Fibroblast of lung (primary cell): ENCODE data around the gene FNBP1L. TPM values are rescaled to one million over a fixed set of nuclear protein-coding genes. Genes with fewer than 3 reads are reported as not detected.

ENCODE experiments used
- DNase-seq, 2 donors: peaks; one replicate each; pipeline versions ENCODE4 v3.0.0 to v3.0.0-alpha.2; 2010; ENCODE audit warnings: low read depth in 2 of 2
- H2AFZ ChIP-seq: 2 replicates; pipeline ENCODE4 v1.5.1; 2012; ENCODE audit warnings: low read length, control low read depth, inconsistent platforms
- H3K27ac ChIP-seq: 2 replicates; pipeline ENCODE4 v1.5.1; 2011; ENCODE audit warnings: low read length, control low read depth; ENCODE audit not compliant: insufficient read depth
- H3K27me3 ChIP-seq: 2 replicates; pipeline ENCODE4 v1.5.1; 2011; ENCODE audit warnings: mild to moderate bottlenecking, low read length; ENCODE audit not compliant: control insufficient read depth, insufficient read depth
- H3K36me3 ChIP-seq: 2 replicates; pipeline ENCODE4 v1.5.1; 2011; ENCODE audit warnings: low read length; ENCODE audit not compliant: control insufficient read depth, insufficient read depth
- H3K4me1 ChIP-seq: 2 replicates; pipeline ENCODE4 v1.5.1; 2011; ENCODE audit warnings: low read length; ENCODE audit not compliant: control insufficient read depth, insufficient read depth; ENCODE audit errors: extremely low read depth
- H3K4me2 ChIP-seq: 2 replicates; pipeline ENCODE4 v1.5.1; 2011; ENCODE audit warnings: low read length, control low read depth; ENCODE audit not compliant: insufficient read depth; ENCODE audit errors: extremely low read depth
- H3K4me3 ChIP-seq, 4 experiments: fragments of 200-600 bp in 1 of 4; sonication (generic) in 1 of 4; replicated peaks in 1 of 4; 2 replicates each; pipeline ENCODE4 v1.5.1; 2011 to 2016; ENCODE audit warnings: low read length in 4 of 4, low read depth in 3 of 4, mild to moderate bottlenecking in 3 of 4, control low read depth in 2 of 4, inconsistent platforms in 1 of 4, mixed read lengths in 1 of 4; ENCODE audit not compliant: insufficient read depth in 1 of 4; ENCODE audit errors: control extremely low read depth in 1 of 4
- H3K79me2 ChIP-seq: 2 replicates; pipeline ENCODE4 v1.5.1; 2012; ENCODE audit warnings: mild to moderate bottlenecking, low read length, inconsistent platforms; ENCODE audit not compliant: control insufficient read depth, insufficient read depth
- H3K9ac ChIP-seq: 2 replicates; pipeline ENCODE4 v1.5.1; 2011; ENCODE audit warnings: mild to moderate bottlenecking, low read length, control low read depth; ENCODE audit not compliant: insufficient read depth
- H3K9me3 ChIP-seq: 2 replicates; pipeline ENCODE4 v1.5.1; 2012; ENCODE audit warnings: low read depth, low read length; ENCODE audit not compliant: control insufficient read depth, insufficient read depth
- H4K20me1 ChIP-seq: 2 replicates; pipeline ENCODE4 v1.5.1; 2011; ENCODE audit warnings: low read length; ENCODE audit not compliant: control insufficient read depth, insufficient read depth; ENCODE audit errors: extremely low read depth
- CTCF ChIP-seq, 2 donors: IDR thresholded peaks in 1 of 2; conservative IDR thresholded peaks in 1 of 2; 1 replicate in 1 of 2; 2 replicates in 1 of 2; pipeline ENCODE4 v1.5.1; 2011 to 2012; ENCODE audit warnings: low read length in 2 of 2, control low read depth in 1 of 2, inconsistent platforms in 1 of 2, low read depth in 1 of 2, mild to moderate bottlenecking in 1 of 2
- EZH2 ChIP-seq: IDR thresholded peaks from 2 replicates; pipeline ENCODE4 v1.5.1; 2012; ENCODE audit warnings: low read length, control low read depth, mild to moderate bottlenecking; ENCODE audit errors: missing control alignments
- polyA plus RNA-seq, 2 donors: library from polyadenylated mRNA; depleted of rRNA in 1 of 2; stranded (reverse) in 1 of 2; unstranded in 1 of 2; fragments of >200 nt; gene quantifications; 2 replicates each; pipeline ENCODE4 v1.2.1, GENCODE V29; 2011 to 2012; ENCODE audit warnings: missing spikeins in 1 of 2
- total RNA-seq: library from RNA; depleted of rRNA; stranded (reverse); fragments of >200 nt; gene quantifications from 2 replicates; pipeline ENCODE4 v1.2.1, GENCODE V29; 2014

The FNBP1L gene
- total and polyA plus RNA-seq, 2 donors (not counting 1 experiment from before 2014, with no cell fraction given): 3.0 to 4.1 TPM

GRCh38 chr1:93483200-93483599, 35.3 kb downstream of the FNBP1L start:
- Histone ChIP-seq H3K9me3 (no peaks in the 10 kb centered on the region), H3K27me3 (no peaks in the 10 kb centered on the region), H2AFZ (no peak overlapping the region), H3K4me2 (no peak overlapping the region), H3K27ac (no peak overlapping the region), H3K36me3 (no peaks in the 10 kb centered on the region), H3K4me3 (no peak overlapping the region), H4K20me1 (no peaks in the 10 kb centered on the region), H3K9ac (no peak overlapping the region), H3K4me1 (no peaks in the 10 kb centered on the region), H3K79me2 (no peaks in the 10 kb centered on the region)
- TF ChIP-seq CTCF (conservative IDR thresholded peaks at IDR 0.05 in 1 of 2, IDR thresholded peaks at IDR 0.05 in 1 of 2; ENCODE audit: low read depth in 1 of 2, low read length in 2 of 2) (no peak), EZH2 (no peak)
- DNase-seq: peak in 1 of 2 donors; percentile 15

GRCh38 chr1:93483606-93484005, 35.7 kb downstream of the FNBP1L start:
- Histone ChIP-seq H2AFZ (no peak overlapping the region), H3K79me2 (no peaks in the 10 kb centered on the region), H3K4me2 (no peak overlapping the region), H4K20me1 (no peaks in the 10 kb centered on the region), H3K36me3 (no peaks in the 10 kb centered on the region), H3K4me1 (no peaks in the 10 kb centered on the region), H3K4me3 (no peak overlapping the region), H3K9ac (no peak overlapping the region), H3K27me3 (no peaks in the 10 kb centered on the region), H3K9me3 (no peaks in the 10 kb centered on the region), H3K27ac (no peak overlapping the region)
- TF ChIP-seq CTCF (conservative IDR thresholded peaks at IDR 0.05 in 1 of 2, IDR thresholded peaks at IDR 0.05 in 1 of 2; ENCODE audit: low read depth in 1 of 2, low read length in 2 of 2) (no peak), EZH2 (no peak)
- DNase-seq: no peak

- H3K36me3 ChIP-seq: no peaks in the 10 kb centered on the region
- H3K27me3 ChIP-seq: no peaks in the 10 kb centered on the region
- H3K4me1 ChIP-seq: no peaks in the 10 kb centered on the region
- H3K9ac ChIP-seq: no peak overlapping the region
- H3K4me2 ChIP-seq: no peak overlapping the region
- no peaks in the 10 kb centered on the region for H4K20me1 ChIP-seq
- H3K79me2 ChIP-seq: no peaks in the 10 kb centered on the region
- H3K4me3 ChIP-seq: no peak overlapping the region
- H3K9me3 ChIP-seq: no peaks in the 10 kb centered on the region
- no peak overlapping the region for H3K27ac ChIP-seq
- H2AFZ ChIP-seq: no peak overlapping the region
- DNase-seq: no peak
- no peak for TF ChIP-seq CTCF (conservative IDR thresholded peaks at IDR 0.05 in 1 of 2, IDR thresholded peaks at IDR 0.05 in 1 of 2; ENCODE audit: low read depth in 1 of 2, low read length in 2 of 2)
- TF ChIP-seq EZH2: no peak
Measured at GRCh38 chr1:93488207-93488606, 40.3 kb downstream of the FNBP1L start.
